H9 (cell line): ENCODE results near the gene YWHAH. TPM values are rescaled to one million over a fixed set of nuclear protein-coding genes. Genes with fewer than 3 reads are reported as not detected.

Experiments used
- DNase-seq: peaks from one replicate; pipeline ENCODE4 v3.0.0-alpha.2; 2017
- H2AFZ ChIP-seq: one replicate; pipeline ENCODE4 v1.6.1; 2013; ENCODE audit warnings: mild to moderate bottlenecking, low read length, control low read depth, moderate library complexity
- H2AK5ac ChIP-seq: 2 replicates; pipeline ENCODE4 v1.6.1; 2013; ENCODE audit warnings: low read length, control low read depth, mixed read lengths; ENCODE audit not compliant: insufficient read length
- H2BK120ac ChIP-seq: one replicate; pipeline ENCODE4 v1.6.1; 2013; ENCODE audit warnings: low read depth, mild to moderate bottlenecking, low read length, control low read depth, inconsistent platforms; ENCODE audit not compliant: poor library complexity, severe bottlenecking
- H2BK12ac ChIP-seq: 2 replicates; pipeline ENCODE4 v1.6.1; 2013; ENCODE audit warnings: low read length, control low read depth, mixed read lengths, low read depth; ENCODE audit not compliant: insufficient read length
- H2BK15ac ChIP-seq: 2 replicates; pipeline ENCODE4 v1.6.1; 2013; ENCODE audit warnings: low read depth, low read length, control low read depth
- H2BK20ac ChIP-seq: one replicate; pipeline ENCODE4 v1.6.1; 2013; ENCODE audit warnings: low read depth, mild to moderate bottlenecking, low read length, control low read depth, inconsistent platforms; ENCODE audit not compliant: poor library complexity, severe bottlenecking
- H2BK5ac ChIP-seq: 2 replicates; pipeline ENCODE4 v1.6.1; 2013; ENCODE audit warnings: low read length, control low read depth, mixed read lengths; ENCODE audit not compliant: insufficient read length
- H3K14ac ChIP-seq: 2 replicates; pipeline ENCODE4 v1.6.1; 2013; ENCODE audit warnings: low read length, control low read depth; ENCODE audit not compliant: insufficient read depth
- H3K18ac ChIP-seq: 2 replicates; pipeline ENCODE4 v1.6.1; 2013; ENCODE audit warnings: low read depth, mild to moderate bottlenecking, mixed read lengths, low read length, control low read depth; ENCODE audit not compliant: insufficient read length
- H3K23ac ChIP-seq: 2 replicates; pipeline ENCODE4 v1.6.1; 2013; ENCODE audit warnings: low read length, control low read depth, mixed read lengths, low read depth; ENCODE audit not compliant: insufficient read length
- H3K23me2 ChIP-seq: 2 replicates; pipeline ENCODE4 v1.6.1; 2013; ENCODE audit warnings: low read depth, mild to moderate bottlenecking, mixed read lengths, low read length, control low read depth; ENCODE audit not compliant: insufficient read length, poor library complexity, severe bottlenecking
- H3K27ac ChIP-seq: 2 replicates; pipeline ENCODE4 v1.5.1; 2013; ENCODE audit warnings: low read length, control low read depth, mixed read lengths, low read depth; ENCODE audit not compliant: insufficient read length
- H3K27me3 ChIP-seq: 2 replicates; pipeline ENCODE4 v1.6.1; 2013; ENCODE audit warnings: low read length, control low read depth, inconsistent platforms; ENCODE audit not compliant: insufficient read depth
- H3K4ac ChIP-seq: 2 replicates; pipeline ENCODE4 v1.6.1; 2013; ENCODE audit warnings: low read depth, mild to moderate bottlenecking, control low read depth, inconsistent platforms, low read length, moderate library complexity
- H3K4me1 ChIP-seq: 2 replicates; pipeline ENCODE4 v1.6.1; 2013; ENCODE audit warnings: low read length, control low read depth, inconsistent platforms; ENCODE audit not compliant: insufficient read depth
- H3K4me2 ChIP-seq: 2 replicates; pipeline ENCODE4 v1.6.1; 2013; ENCODE audit warnings: low read length, control low read depth, mixed read lengths; ENCODE audit not compliant: insufficient read length, insufficient read depth
- H3K56ac ChIP-seq: 2 replicates; pipeline ENCODE4 v1.6.1; 2013; ENCODE audit warnings: low read depth, mild to moderate bottlenecking, mixed read lengths, low read length, control low read depth; ENCODE audit not compliant: insufficient read length
- H3K79me1 ChIP-seq: 2 replicates; pipeline ENCODE4 v1.6.1; 2013; ENCODE audit warnings: low read depth, mild to moderate bottlenecking, moderate library complexity, low read length, control low read depth, inconsistent platforms; ENCODE audit not compliant: insufficient read depth, poor library complexity, severe bottlenecking
- H3K79me2 ChIP-seq: 2 replicates; pipeline ENCODE4 v1.6.1; 2013; ENCODE audit warnings: low read length, control low read depth, inconsistent platforms; ENCODE audit not compliant: insufficient read depth
- H3K9ac ChIP-seq: 2 replicates; pipeline ENCODE4 v1.6.1; 2013; ENCODE audit warnings: low read length, control low read depth, mixed read lengths; ENCODE audit not compliant: insufficient read length; ENCODE audit errors: extremely low read depth
- H3K9me3 ChIP-seq: one replicate; pipeline ENCODE4 v1.6.1; 2013; ENCODE audit warnings: low read depth, low read length, inconsistent platforms; ENCODE audit not compliant: control insufficient read depth
- H3T11ph ChIP-seq: one replicate; pipeline ENCODE4 v1.6.1; 2013; ENCODE audit warnings: mild to moderate bottlenecking, low read length, control low read depth, inconsistent platforms
- H4K20me1 ChIP-seq: one replicate; pipeline ENCODE4 v1.6.1; 2013; ENCODE audit not compliant: control insufficient read depth, insufficient read length, insufficient read depth
- H4K5ac ChIP-seq: 2 replicates; pipeline ENCODE4 v1.6.1; 2013; ENCODE audit warnings: low read depth, mild to moderate bottlenecking, mixed read lengths, low read length, control low read depth; ENCODE audit not compliant: insufficient read length
- H4K8ac ChIP-seq: replicated peaks from 2 replicates; pipeline ENCODE4 v1.6.1; 2013; ENCODE audit warnings: low read length, control low read depth, mixed read lengths, low read depth; ENCODE audit not compliant: insufficient read length
- H4K91ac ChIP-seq: 2 replicates; pipeline ENCODE4 v1.6.1; 2013; ENCODE audit warnings: low read depth, mild to moderate bottlenecking, moderate library complexity, mixed read lengths, low read length, control low read depth; ENCODE audit not compliant: insufficient read length
- H3K27ac Mint-ChIP-seq, 3 experiments: 2 replicates in 2 of 3; 3 replicates in 1 of 3; pipeline ENCODE4 v1.8.0; 2020 to 2021; ENCODE audit warnings: mixed read lengths in 3 of 3, mild to moderate bottlenecking in 1 of 3, moderate library complexity in 1 of 3
- H3K27me3 Mint-ChIP-seq: 2 replicates; pipeline ENCODE4 v1.8.0; 2021; ENCODE audit warnings: low read depth, mild to moderate bottlenecking, moderate library complexity, mixed read lengths
- H3K36me3 Mint-ChIP-seq, 3 experiments: 2 replicates in 2 of 3; 3 replicates in 1 of 3; pipeline ENCODE4 v1.8.0; 2020 to 2021; ENCODE audit warnings: low read depth in 3 of 3, mixed read lengths in 3 of 3; ENCODE audit not compliant: insufficient read depth in 1 of 3
- H3K4me1 Mint-ChIP-seq, 2 experiments: 2 replicates each; pipeline ENCODE4 v1.8.0; 2020; ENCODE audit warnings: mixed read lengths in 2 of 2
- H3K4me3 Mint-ChIP-seq, 2 experiments: 2 replicates in 1 of 2; 3 replicates in 1 of 2; pipeline ENCODE4 v1.8.0; 2020 to 2021; ENCODE audit warnings: mild to moderate bottlenecking in 2 of 2, mixed read lengths in 2 of 2, moderate library complexity in 1 of 2
- H3K9me3 Mint-ChIP-seq, 2 experiments: 2 replicates in 1 of 2; 3 replicates in 1 of 2; pipeline ENCODE4 v1.8.0; 2020; ENCODE audit warnings: mild to moderate bottlenecking in 2 of 2, mixed read lengths in 2 of 2, moderate library complexity in 1 of 2
- CTCF ChIP-seq: fragments of 200-600 bp; sonication (generic); conservative IDR thresholded peaks from 3 replicates; pipeline ENCODE4 v1.8.0; 2021; ENCODE audit warnings: antibody characterized with exemption, mild to moderate bottlenecking
- WGBS: extraction: QIAGEN DNeasy Blood & Tissue Kit; methylation state at CpG from one replicate; pipeline ENCODE4 v1.1.7; 2013; ENCODE audit warnings: missing lambda C conversion rate, low lambda C conversion rate, mixed read lengths; ENCODE audit not compliant: insufficient read length; ENCODE audit errors: extremely low coverage; 5-methylcytosine and 5-hydroxymethylcytosine counted together
- long read RNA-seq: library from polyadenylated mRNA; unstranded; transcript quantifications from one replicate; pipeline ENCODE4 v2.0.0, GENCODE V29; 2020
- total RNA-seq: library from RNA; stranded (reverse); gene quantifications from 2 replicates; pipeline ENCODE4 v1.2.1, GENCODE V29; 2021

YWHAH gene
- total RNA-seq = 231 and 250 TPM in 2 replicates
- long read RNA-seq, transcript YWHAH-205 (2 exons, 1,735 nt) = minor isoform, 10 of 113 reads
- long read RNA-seq, transcript YWHAH-201 (2 exons, 1,825 nt) = major isoform, 95 of 113 reads
- long read RNA-seq, partial matches to known transcripts = 0 of 113 reads
- long read RNA-seq, other reads (novel, unspliced or antisense) = 8 of 113 reads

- Histone ChIP-seq H2AFZ (no peak within 1 kb of the TSS), H4K8ac (no peak within 1 kb of the TSS), H3K56ac (no peak within 1 kb of the TSS), H2BK12ac (peak within 1 kb of the TSS; percentile 75), H3T11ph (no peak within 1 kb of the TSS), H3K27ac (peak within 1 kb of the TSS; percentile 10), H3K23ac (no peak within 1 kb of the TSS), H4K20me1 (no peaks in the 10 kb centered on the region), H4K5ac (peak within 1 kb of the TSS; percentile 65), H3K27me3 (no peaks in the 10 kb centered on the region), H3K79me2 (peaks cover 32% of the 10 kb centered on the region; the same call in 1 of the 2 replicates), H2BK120ac (peak within 1 kb of the TSS; percentile 52), H3K4ac (peak within 1 kb of the TSS; percentile 57; the same call in 1 of the 2 replicates), H3K14ac (peak within 1 kb of the TSS; percentile 99), H3K9me3 (no peaks in the 10 kb centered on the region), H2BK5ac (peak within 1 kb of the TSS; percentile 67), H3K18ac (peak within 1 kb of the TSS; percentile 99), H2BK15ac (no peak within 1 kb of the TSS), H3K4me2 (peak within 1 kb of the TSS; percentile 93), H3K79me1 (peaks cover 3% of the 10 kb centered on the region), H4K91ac (no peak within 1 kb of the TSS), H2BK20ac (no peak within 1 kb of the TSS), H3K4me1 (no peaks in the 10 kb centered on the region; the same call in 1 of the 2 replicates), H2AK5ac (no peak within 1 kb of the TSS), H3K23me2 (peaks cover 14% of the 10 kb centered on the region), H3K9ac (peak within 1 kb of the TSS; percentile 92)
- Mint-ChIP-seq H3K9me3 (no peaks in the 10 kb centered on the region), H3K27ac (peak within 1 kb of the TSS; percentile 92 to 97 (median 95); a peak in 5 of 7 replicates), H3K4me3 (peak within 1 kb of the TSS in 1 of 2 experiments; percentile 84; a peak in 3 of 5 replicates), H3K4me1 (peaks cover 11 to 12% of the 10 kb centered on the region in 2 experiments), H3K27me3 (peaks cover 12% of the 10 kb centered on the region), H3K36me3 (peaks cover 14 to 19% (median 16%) of the 10 kb centered on the region in 3 experiments; a peak in 6 of 7 replicates)
- DNase-seq = peak; percentile 94
- no CpG with 5 or more reads among the region's 86 CpGs for WGBS
- TF ChIP-seq CTCF = no peak
Observed at GRCh38 chr22:31943978-31944699, at the start of gene YWHAH. Gene YWHAH, plus strand, starts transcription at chr22:31944535. Its CDS starts 199 bp downstream, at chr22:31944734.
